GM19238 (cell line): Measurements from ENCODE around the gene DAB2.

Experiments used
- DNase-seq: peaks from one replicate; pipeline ENCODE4 v3.0.0; 2011; ENCODE audit warnings: low spot score; ENCODE audit not compliant: insufficient read length

Gene DAB2

GRCh38 chr5:39387293-39387692 lies 37.5 kb downstream of the DAB2 start:
- DNase-seq, result no peak

- no peak for DNase-seq
Observed at GRCh38 chr5:39384271-39384670, 40.5 kb downstream of the DAB2 start.

- DNase-seq, result no peak
Observed at GRCh38 chr5:39381376-39381775, 43.4 kb downstream of the DAB2 start.

- no peak for DNase-seq
Observed at GRCh38 chr5:39379693-39380092, 45.1 kb downstream of the DAB2 start.

- DNase-seq, result no peak
Observed at GRCh38 chr5:39377613-39378012, 47.2 kb downstream of the DAB2 start.

GRCh38 chr5:39376293-39376714 lies 48.5 kb downstream of the DAB2 start:
- peak; percentile 11 for DNase-seq

- no peak for DNase-seq
Observed at GRCh38 chr5:39373791-39374190, 51.0 kb downstream of the DAB2 start.

- no peak for DNase-seq
Observed at GRCh38 chr5:39371367-39371635, 53.5 kb downstream of the DAB2 start.

GRCh38 chr5:39370555-39371366 lies 54.0 kb downstream of the DAB2 start:
- DNase-seq, result no peak

- no peak for DNase-seq
Observed at GRCh38 chr5:39369123-39369815, 55.5 kb downstream of the DAB2 start.

GRCh38 chr5:39368116-39368515 lies 56.7 kb downstream of the DAB2 start:
- DNase-seq, result no peak

GRCh38 chr5:39367711-39368110 lies 57.1 kb downstream of the DAB2 start:
- DNase-seq, result no peak

GRCh38 chr5:39364367-39364766 lies 60.4 kb downstream of the DAB2 start, which contains the start of gene C9:
C9 (minus strand) TSS chr5:39364495; CDS start chr5:39364464, 31 bp downstream.
- DNase-seq, result no peak

- DNase-seq, result no peak
Observed at GRCh38 chr5:39363217-39363616, 61.6 kb downstream of the DAB2 start.

GRCh38 chr5:39362646-39363045 lies 62.1 kb downstream of the DAB2 start:
- DNase-seq, result no peak

- no peak for DNase-seq
Observed at GRCh38 chr5:39361306-39361705, 63.5 kb downstream of the DAB2 start.

GRCh38 chr5:39360471-39361111 lies 64.2 kb downstream of the DAB2 start:
- no peak for DNase-seq

- no peak for DNase-seq
Observed at GRCh38 chr5:39356263-39356662, 68.5 kb downstream of the DAB2 start.

GRCh38 chr5:39355324-39355723 lies 69.5 kb downstream of the DAB2 start:
- no peak for DNase-seq

GRCh38 chr5:39353717-39354399 lies 70.9 kb downstream of the DAB2 start:
- no peak for DNase-seq

- DNase-seq, result no peak
Observed at GRCh38 chr5:39352951-39353350, 71.8 kb downstream of the DAB2 start.

GRCh38 chr5:39352170-39352569 lies 72.6 kb downstream of the DAB2 start:
- DNase-seq, result no peak
